Fibroblast of skin of scalp (primary cell): ENCODE results near the gene UACA.
"Not testable (repeated sequence)": the region's sequence is repeated elsewhere in the genome, so short reads cannot be mapped to it uniquely, and the experiment has no call there.

Experiments
- DNase-seq: peaks from one replicate; pipeline ENCODE4 v3.0.0-alpha.2; 2013

UACA gene

GRCh38 chr15:70753101-70753829, 10.1 kb downstream of the UACA start:
- DNase-seq: peak; percentile 46

GRCh38 chr15:70752193-70752635, 11.1 kb downstream of the UACA start:
- no peak for DNase-seq

GRCh38 chr15:70750203-70750869, 13.0 kb downstream of the UACA start:
- DNase-seq: no peak

- peak; percentile 59 for DNase-seq
Observed at GRCh38 chr15:70748281-70748747, 15.0 kb downstream of the UACA start.

GRCh38 chr15:70746598-70746997, 16.8 kb downstream of the UACA start:
- not testable (repeated sequence) for DNase-seq

- no peak for DNase-seq
Observed at GRCh38 chr15:70742928-70743327, 20.4 kb downstream of the UACA start.

GRCh38 chr15:70741677-70742293, 21.6 kb downstream of the UACA start:
- no peak for DNase-seq

- DNase-seq: peak; percentile 73
Observed at GRCh38 chr15:70741107-70741531, 22.2 kb downstream of the UACA start.

- not testable (repeated sequence) for DNase-seq
Observed at GRCh38 chr15:70735040-70735439, 28.3 kb downstream of the UACA start.

- no peak for DNase-seq
Observed at GRCh38 chr15:70729164-70729563, 34.2 kb downstream of the UACA start.

- peak; percentile 57 for DNase-seq
Observed at GRCh38 chr15:70726753-70727152, 36.6 kb downstream of the UACA start.

- DNase-seq: no peak
Observed at GRCh38 chr15:70723927-70724326, 39.4 kb downstream of the UACA start.

GRCh38 chr15:70723122-70723422, 40.3 kb downstream of the UACA start:
- DNase-seq: no peak

- DNase-seq: peak; percentile 59
Observed at GRCh38 chr15:70722266-70723121, 40.9 kb downstream of the UACA start.

- DNase-seq: no peak
Observed at GRCh38 chr15:70720228-70721016, 42.9 kb downstream of the UACA start.

GRCh38 chr15:70717237-70717793, 46.0 kb downstream of the UACA start:
- no peak for DNase-seq

- peak; percentile 30 for DNase-seq
Observed at GRCh38 chr15:70715840-70716485, 47.4 kb downstream of the UACA start.

GRCh38 chr15:70714565-70714964, 48.8 kb downstream of the UACA start:
- no peak for DNase-seq

GRCh38 chr15:70714015-70714414, 49.3 kb downstream of the UACA start:
- DNase-seq: peak; percentile 44

GRCh38 chr15:70712271-70712670, 51.1 kb downstream of the UACA start:
- DNase-seq: no peak

- DNase-seq: no peak
Observed at GRCh38 chr15:70710714-70711113, 52.6 kb downstream of the UACA start.
